ENCODE measurements around the gene PPP1R37. TPM values are rescaled to one million over a fixed set of nuclear protein-coding genes. Genes with fewer than 3 reads are reported as not detected.

Gene PPP1R37
- total and polyA plus RNA-seq, 2 of the 13 experiments (the other 11 are each of a cell fraction or from before 2014, with no cell fraction given), result 9.0 to 14.3 TPM

GRCh38 chr19:45097776-45098520, 5.0 kb downstream of the PPP1R37 start (continued):
- TF ChIP-seq DZIP1 (CRISPR knock-in tag; IDR thresholded peaks at IDR 0.05), result 0 out of 2 replicates have a peak, but pooled peaks have one; percentile 34
- no peak for TF ChIP-seq PTBP1 (IDR thresholded peaks at IDR 0.05; ENCODE audit: low read depth, low read length, poor library complexity, severe bottlenecking)
- no peak for TF ChIP-seq ZNF607 (CRISPR knock-in tag; IDR thresholded peaks at IDR 0.05; ENCODE audit: borderline replicate concordance)
- TF ChIP-seq ZNF761 (CRISPR knock-in tag; conservative IDR thresholded peaks at IDR 0.05), result 0 out of 2 replicates have a peak, but pooled peaks have one; percentile 23
- peak; percentile 70 for TF ChIP-seq ASH2L (IDR thresholded peaks at IDR 0.05; ENCODE audit: insufficient read length, low read depth, low read length)
- TF ChIP-seq ZNF280D (CRISPR knock-in tag; IDR thresholded peaks at IDR 0.05), result 0 out of 2 replicates have a peak, but pooled peaks have one; percentile 12
- TF ChIP-seq HMG20A (CRISPR knock-in tag; IDR thresholded peaks at IDR 0.05; ENCODE audit: borderline replicate concordance), result 0 out of 2 replicates have a peak, but pooled peaks have one; percentile 17
- TF ChIP-seq, protein P1, sequence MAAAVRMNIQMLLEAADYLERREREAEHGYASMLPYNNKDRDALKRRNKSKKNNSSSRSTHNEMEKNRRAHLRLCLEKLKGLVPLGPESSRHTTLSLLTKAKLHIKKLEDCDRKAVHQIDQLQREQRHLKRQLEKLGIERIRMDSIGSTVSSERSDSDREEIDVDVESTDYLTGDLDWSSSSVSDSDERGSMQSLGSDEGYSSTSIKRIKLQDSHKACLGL (CRISPR knock-in tag; IDR thresholded peaks at IDR 0.05), result peak; percentile 61; the same call in 1 of the 2 replicates
- no peak for TF ChIP-seq ZNF770 (CRISPR knock-in tag; IDR thresholded peaks at IDR 0.05)
- peak; percentile 91 for TF ChIP-seq HNF4A (CRISPR knock-in tag; IDR thresholded peaks at IDR 0.05)
- TF ChIP-seq, protein P2, sequence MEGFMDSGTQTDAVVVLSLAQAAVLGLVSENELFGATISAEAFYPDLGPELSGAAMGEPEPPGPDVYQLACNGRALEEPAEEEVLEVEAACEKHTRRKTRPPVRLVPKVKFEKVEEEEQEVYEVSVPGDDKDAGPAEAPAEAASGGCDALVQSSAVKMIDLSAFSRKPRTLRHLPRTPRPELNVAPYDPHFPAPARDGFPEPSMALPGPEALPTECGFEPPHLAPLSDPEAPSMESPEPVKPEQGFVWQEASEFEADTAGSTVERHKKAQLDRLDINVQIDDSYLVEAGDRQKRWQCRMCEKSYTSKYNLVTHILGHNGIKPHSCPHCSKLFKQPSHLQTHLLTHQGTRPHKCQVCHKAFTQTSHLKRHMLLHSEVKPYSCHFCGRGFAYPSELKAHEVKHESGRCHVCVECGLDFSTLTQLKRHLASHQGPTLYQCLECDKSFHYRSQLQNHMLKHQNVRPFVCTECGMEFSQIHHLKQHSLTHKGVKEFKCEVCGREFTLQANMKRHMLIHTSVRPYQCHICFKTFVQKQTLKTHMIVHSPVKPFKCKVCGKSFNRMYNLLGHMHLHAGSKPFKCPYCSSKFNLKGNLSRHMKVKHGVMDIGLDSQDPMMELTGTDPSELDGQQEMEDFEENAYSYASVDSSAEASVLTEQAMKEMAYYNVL (CRISPR knock-in tag; IDR thresholded peaks at IDR 0.05; ENCODE audit: borderline replicate concordance), result 0 out of 2 replicates have a peak, but pooled peaks have one; percentile 49
- peak; percentile 53; the same call in 1 of the 2 replicates for TF ChIP-seq ZNF256 (CRISPR knock-in tag; conservative IDR thresholded peaks at IDR 0.05)
- TF ChIP-seq, protein P3, sequence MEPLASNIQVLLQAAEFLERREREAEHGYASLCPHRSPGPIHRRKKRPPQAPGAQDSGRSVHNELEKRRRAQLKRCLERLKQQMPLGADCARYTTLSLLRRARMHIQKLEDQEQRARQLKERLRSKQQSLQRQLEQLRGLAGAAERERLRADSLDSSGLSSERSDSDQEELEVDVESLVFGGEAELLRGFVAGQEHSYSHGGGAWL (CRISPR knock-in tag; IDR thresholded peaks at IDR 0.05), result 0 out of 2 replicates have a peak, but pooled peaks have one; percentile 5
- TF ChIP-seq REPIN1 (CRISPR knock-in tag; IDR thresholded peaks at IDR 0.05; ENCODE audit: borderline replicate concordance, low read depth), result 0 out of 2 replicates have a peak, but pooled peaks have one; percentile 51
- no peak for TF ChIP-seq KDM3A (CRISPR knock-in tag; IDR thresholded peaks at IDR 0.05; ENCODE audit: low read depth)
- no peak for TF ChIP-seq HNRNPK (IDR thresholded peaks at IDR 0.05; ENCODE audit: low read depth, low read length, poor library complexity, severe bottlenecking)

Data from HepG2 (cell line).